K562 (cell line): ENCODE measurements around the gene PLXNB3. TPM values are rescaled to one million over a fixed set of nuclear protein-coding genes. Genes with fewer than 3 reads are reported as not detected.

Experiments
- ATAC-seq: fragments of 200-7000 bp; cut with Tn5 transposase; 3 replicates; pipeline ENCODE4 v1.9.1; 2020; ENCODE audit warnings: moderate library complexity
- Bru-seq: library from RNA; stranded (reverse); fragments of 400-500 nt; gene quantifications from one replicate; lab custom pipeline; 2021; lab: Mats Ljungman, UMichigan
- BruChase-seq, 2 experiments: library from RNA; stranded (reverse); fragments of 400-500 nt; gene quantifications; one replicate each; lab custom pipeline; 2021; lab: Mats Ljungman, UMichigan
- BruUV-seq: library from RNA; stranded (reverse); fragments of 400-500 nt; replicated peaks from 2 replicates; lab custom pipeline; 2021; lab: Mats Ljungman, UMichigan
- CTCF ChIA-PET: fragments of 300-600 bp; formaldehyde crosslinking; extraction: SDS; loops from one replicate; lab custom pipeline; 2021; ENCODE audit warnings: low intra/inter-chr PET ratio; lab: Yijun Ruan, JAX
- POLR2A ChIA-PET: fragments of 300-600, 350-650 bp; sonication (Branson Sonifier 250); formaldehyde crosslinking; extraction: SDS; loops from one replicate; lab custom pipeline; 2021; ENCODE audit warnings: antibody characterized with exemption, inconsistent platforms; lab: Yijun Ruan, JAX
- DNase-seq, 4 experiments: peaks; one replicate each; pipeline versions ENCODE4 v3.0.0 to v3.0.0-alpha.2; 2011 to 2018; ENCODE audit warnings: low spot score in 3 of 4, mixed read lengths in 3 of 4; ENCODE audit errors: extremely low read depth in 1 of 4
- FAIRE-seq: peaks from 2 replicates; lab custom pipeline; 2011; peaks lifted over from hg19 to GRCh38; lab: Jason Lieb, UNC
- H2AFZ ChIP-seq: 2 replicates; pipeline ENCODE4 v1.6.0; 2011; ENCODE audit warnings: low read depth, low read length, control low read depth, inconsistent platforms
- H3K27ac ChIP-seq: fragments of 200-600 bp; 3 replicates; pipeline ENCODE4 v1.8.0; 2011; ENCODE audit warnings: low read depth, mild to moderate bottlenecking, control low read depth, inconsistent platforms, low read length, moderate library complexity, mixed read lengths; ENCODE audit errors: extremely low read depth
- H3K27me3 ChIP-seq, 2 experiments: fragments of 300-600 bp in 1 of 2; 2 replicates in 1 of 2; 3 replicates in 1 of 2; pipeline versions ENCODE4 v1.6.0 to v1.8.0; 2011; ENCODE audit warnings: inconsistent platforms in 2 of 2, low read length in 2 of 2, mild to moderate bottlenecking in 1 of 2, mixed read lengths in 1 of 2, moderate library complexity in 1 of 2; ENCODE audit not compliant: control insufficient read depth in 2 of 2, insufficient read depth in 2 of 2
- H3K36me3 ChIP-seq: fragments of 300-600 bp; 3 replicates; pipeline ENCODE4 v1.8.0; 2011; ENCODE audit warnings: mild to moderate bottlenecking, low read length, inconsistent platforms; ENCODE audit not compliant: control insufficient read depth, insufficient read depth
- H3K4me1 ChIP-seq, 2 experiments: fragments of 200-600 bp in 1 of 2; replicated peaks in 1 of 2; 2 replicates in 1 of 2; 3 replicates in 1 of 2; pipeline versions ENCODE4 v1.5.1 to v1.8.0; 2011; ENCODE audit warnings: inconsistent platforms in 2 of 2, low read length in 2 of 2, mild to moderate bottlenecking in 1 of 2, mixed read lengths in 1 of 2, moderate library complexity in 1 of 2; ENCODE audit not compliant: control insufficient read depth in 2 of 2, insufficient read depth in 2 of 2
- H3K4me2 ChIP-seq: 2 replicates; pipeline ENCODE4 v1.6.1; 2011; ENCODE audit warnings: low read length, control low read depth, inconsistent platforms, mixed read lengths; ENCODE audit not compliant: insufficient read depth
- H3K4me3 ChIP-seq: fragments of 200-600 bp; sonication (generic), shearing (Covaris generic); 2 replicates; pipeline ENCODE4 v1.5.1; 2016; ENCODE audit warnings: control low read depth, inconsistent platforms
- H3K79me2 ChIP-seq: fragments of 200-600 bp; 3 replicates; pipeline ENCODE4 v1.8.0; 2011; ENCODE audit warnings: low read length, inconsistent platforms; ENCODE audit not compliant: control insufficient read depth, insufficient read depth
- H3K9ac ChIP-seq, 2 experiments: 2 replicates each; pipeline versions ENCODE4 v1.6.0 to v1.6.1; 2011; ENCODE audit warnings: low read depth in 2 of 2, low read length in 2 of 2, control low read depth in 1 of 2, inconsistent platforms in 1 of 2, mild to moderate bottlenecking in 1 of 2, mixed read lengths in 1 of 2; ENCODE audit not compliant: insufficient read depth in 1 of 2
- H3K9me1 ChIP-seq: one replicate; pipeline ENCODE4 v1.6.0; 2011; ENCODE audit warnings: inconsistent platforms, mild to moderate bottlenecking, low read length, moderate library complexity; ENCODE audit not compliant: control insufficient read depth, insufficient read depth
- H3K9me3 ChIP-seq: replicated peaks from 2 replicates; pipeline ENCODE4 v1.5.1; 2011; ENCODE audit warnings: low read depth, low read length, inconsistent platforms; ENCODE audit not compliant: control insufficient read depth, insufficient read depth
- H4K20me1 ChIP-seq: replicated peaks from 2 replicates; pipeline ENCODE4 v1.6.1; 2011; ENCODE audit warnings: low read length, inconsistent platforms, mixed read lengths; ENCODE audit not compliant: control insufficient read depth, insufficient read depth
- BHLHE40 ChIP-seq: IDR thresholded peaks from 2 replicates; pipeline ENCODE4 v1.6.1; 2011; ENCODE audit warnings: low read length, improper control_type of control experiment
- HMGXB4 ChIP-seq: sonication (generic); formaldehyde crosslinking; IDR thresholded peaks from 2 replicates; pipeline ENCODE4 v1.8.1; 2023; ENCODE audit warnings: mild to moderate bottlenecking, missing genetic modification reagents
- MYNN ChIP-seq, 2 experiments: sonication (generic); formaldehyde crosslinking in 1 of 2; IDR thresholded peaks; 2 replicates each; pipeline versions ENCODE4 v1.5.0 to v1.6.1; 2016 to 2020; ENCODE audit warnings: antibody characterized with exemption in 1 of 2, missing genetic modification reagents in 1 of 2
- NFYB ChIP-seq: IDR thresholded peaks from 2 replicates; pipeline ENCODE4 v1.6.1; 2011; ENCODE audit warnings: mild to moderate bottlenecking, moderate library complexity; ENCODE audit not compliant: insufficient read length; ENCODE audit errors: extremely low read depth
- VEZF1 ChIP-seq: fragments of 200-800 bp; sonication (Bioruptor generic); IDR thresholded peaks from 2 replicates; pipeline ENCODE4 v1.6.1; 2017; ENCODE audit warnings: missing genetic modification characterization, missing compliant biosample characterization
- ZNF586 ChIP-seq: fragments of 450-650 bp; formaldehyde crosslinking; conservative IDR thresholded peaks from 2 replicates; pipeline ENCODE4 v1.4.0; 2020; ENCODE audit warnings: mild to moderate bottlenecking, moderate library complexity
- ZNF592 ChIP-seq: fragments of 450-650 bp; IDR thresholded peaks from 2 replicates; pipeline ENCODE4 v1.6.1; 2017; ENCODE audit warnings: antibody characterized with exemption, mild to moderate bottlenecking
- WGBS: fragments of 100-300 bp; shearing (Covaris generic); methylation state at CpG from one replicate; pipeline ENCODE4 v1.1.6; 2016; ENCODE audit warnings: low coverage, mixed read lengths; ENCODE audit not compliant: insufficient coverage; ENCODE audit errors: missing lambda C conversion rate; 5-methylcytosine and 5-hydroxymethylcytosine counted together
- in situ Hi-C: fragments of 300-500 bp; cut with MboI; formaldehyde crosslinking; loops from 4 replicates; pipeline ENCODE4 v1.15.0; 2018; ENCODE audit warnings: inconsistent platforms, mixed read lengths
- intact Hi-C: fragments of 100-400 bp; cut with micrococcal nuclease; formaldehyde crosslinking; loops from 2 replicates; pipeline ENCODE4 v1.14.2; 2022
- long read RNA-seq, 3 experiments: library from polyadenylated mRNA in 2 of 3; library from RNA in 1 of 3; unstranded in 2 of 3; stranded (forward) in 1 of 3; transcript quantifications; one replicate each; pipeline ENCODE4 v2.0.0, GENCODE V29; 2019 to 2022
- polyA minus RNA-seq, 3 experiments: library from RNA; depleted of rRNA, polyadenylated mRNA; stranded (reverse); fragments of >200 nt; gene quantifications; 2 replicates each; pipeline ENCODE4 v1.2.3, GENCODE V29; 2011
- polyA plus RNA-seq, 8 experiments: library from polyadenylated mRNA; depleted of rRNA in 4 of 8; stranded (reverse) in 5 of 8; unstranded in 3 of 8; fragments of >200 nt; fragmentation: Nextera tagmentation in 2 of 8; fragmentation: Illumina TruSeq in 1 of 8; extraction: Ambion mirVana in 2 of 8; extraction: Trizol in 1 of 8; gene quantifications; 2 replicates each; pipeline versions ENCODE4 v1.2.1 to v1.2.3, GENCODE V29; 2011 to 2014; ENCODE audit warnings: inconsistent platforms in 1 of 8, missing spikeins in 1 of 8
- total RNA-seq, 7 experiments: library from RNA; depleted of rRNA in 6 of 7; stranded (reverse); fragments of >200 nt in 6 of 7; fragmentation: Illumina TruSeq in 2 of 7; extraction: Trizol in 2 of 7; gene quantifications; 2 replicates each; pipeline versions ENCODE4 v1.2.1 to v1.2.3, GENCODE V29; 2011 to 2021; ENCODE audit warnings: low replicate concordance in 1 of 7

Gene PLXNB3
- total RNA-seq (2011; cell fraction: chromatin; rRNA removed; ENCODE audit: low replicate concordance): 2.4 and 18.7 TPM in 2 replicates
- total RNA-seq (2011; cell fraction: nucleolus; rRNA removed): 5.5 and 11.0 TPM in 2 replicates
- 3.1 and 3.7 TPM in 2 replicates for total RNA-seq (2011; cell fraction: nucleoplasm; rRNA removed)
- total RNA-seq (2014; rRNA removed) (1.6 and 2.0 TPM in 2 replicates), total RNA-seq (2014; rRNA removed; fragmentation: Illumina TruSeq; extraction: Trizol) (0.22 TPM in 1 of 2 replicates, not detected in the other), total RNA-seq (2015; rRNA removed; fragmentation: Illumina TruSeq; extraction: Trizol) (0.25 and 0.72 TPM in 2 replicates), total RNA-seq (2021) (1.6 TPM in 2 replicates), polyA plus RNA-seq (2011; rRNA removed) (1.5 and 2.4 TPM in 2 replicates), polyA plus RNA-seq (2014; fragmentation: Illumina TruSeq; extraction: Trizol) (0.40 and 0.50 TPM in 2 replicates), polyA plus RNA-seq (2014; fragmentation: Nextera tagmentation; extraction: Ambion mirVana) (not detected), polyA plus RNA-seq (2014; rRNA removed) (1.4 and 1.6 TPM in 2 replicates), polyA minus RNA-seq (2011; rRNA and poly(A)+ RNA removed) (0.81 and 1.2 TPM in 2 replicates), Bru-seq, nascent RNA (percentile 23 among the genes with signal in this experiment), BruChase-seq, experiment 1, labeled RNA remaining after a 2-hour chase (percentile 18 among the genes with signal in this experiment), BruChase-seq, experiment 2, labeled RNA remaining after a 6-hour chase (percentile 19 among the genes with signal in this experiment)
- 0.63 and 1.1 TPM in 2 replicates for polyA plus RNA-seq (2011; cell fraction: cytosol; rRNA removed)
- 12.2 and 14.5 TPM in 2 replicates for polyA plus RNA-seq (2011; cell fraction: nucleus; rRNA removed)
- 0.94 and 1.7 TPM in 2 replicates for polyA plus RNA-seq (2012)
- 1.2 and 2.0 TPM in 2 replicates for polyA minus RNA-seq (2011; cell fraction: cytosol; rRNA and poly(A)+ RNA removed)
- polyA minus RNA-seq (2011; cell fraction: nucleus; rRNA and poly(A)+ RNA removed): 4.0 and 4.3 TPM in 2 replicates
- long read RNA-seq, experiment 1, partial matches to known transcripts: 0 of 1 reads
- long read RNA-seq, experiment 1, other reads (novel, unspliced or antisense): 1 of 1 reads
- long read RNA-seq, experiment 2, partial matches to known transcripts: 0 of 1 reads
- long read RNA-seq, experiment 2, other reads (novel, unspliced or antisense): 1 of 1 reads
- long read RNA-seq, experiment 3: 0 reads

GRCh38 chrX:153763989-153764755 lies at the start of gene PLXNB3:
TSS of gene PLXNB3 (plus strand) at chrX:153764249. CDS start at chrX:153765536, 1,287 bp downstream.
- ATAC-seq (peak; percentile 18; the same call in 2 of the 3 replicates), FAIRE-seq (no peak), DNase-seq (peak; percentile 49 to 64 (median 58))
- Histone ChIP-seq H3K27me3 (no peaks in the 10 kb centered on the region), H3K4me1 (peaks cover 15 to 66% of the 10 kb centered on the region in 2 experiments), H3K9ac (peak within 1 kb of the TSS; percentile 92 to 96), H3K4me3 (peak within 1 kb of the TSS; percentile 51), H4K20me1 (no peaks in the 10 kb centered on the region), H3K9me3 (no peaks in the 10 kb centered on the region), H3K4me2 (peak within 1 kb of the TSS; percentile 87), H2AFZ (peak within 1 kb of the TSS; percentile 86; the same call in 1 of the 2 replicates), H3K27ac (peak within 1 kb of the TSS; percentile 99), H3K79me2 (peaks cover 14% of the 10 kb centered on the region), H3K9me1 (no peaks in the 10 kb centered on the region), H3K36me3 (no peaks in the 10 kb centered on the region)
- intact Hi-C loops: loop anchor here (2.0 kb wide), 2 partner anchors 31 to 183 kb away; partner anchors contain the start of genes IDH3G and SSR4
- no TSS peak for BruUV-seq
- WGBS: 63% methylated on average over 16 of the region's 26 CpGs
- CTCF ChIA-PET: interaction anchor here (1.4 to 1.5 kb wide), 2 partner anchors 183 to 184 kb away, joined by 6 to 7 read pairs; no protein-coding TSS in a partner anchor
- in situ Hi-C loops: no loop called here
- POLR2A ChIA-PET: interaction anchor here (0.6 kb wide), 1 partner anchor 186 kb away, joined by 4 read pairs; no protein-coding TSS in a partner anchor
- TF ChIP-seq HMGXB4 (0 out of 2 replicates have a peak, but pooled peaks have one; percentile 20), NFYB (peak; percentile 11), MYNN (IDR thresholded peaks at IDR 0.05) (peak; percentile 87), MYNN (CRISPR knock-in tag; IDR thresholded peaks at IDR 0.05) (no peak), BHLHE40 (0 out of 2 replicates have a peak, but pooled peaks have one; percentile 19), VEZF1 (CRISPR knock-in tag) (peak; percentile 55), ZNF592 (peak; percentile 58), ZNF586 (CRISPR knock-in tag) (no peak)
